SK-N-SH (cell line): ENCODE results near the gene DUS3L. TPM values are rescaled to one million over a fixed set of nuclear protein-coding genes. Genes with fewer than 3 reads are reported as not detected.
A peak's percentile ranks its signal among the peaks of the same experiment; 100 is the strongest.

Experiments
- CTCF ChIA-PET: fragments of 300-600, 350-600 bp; formaldehyde crosslinking; extraction: SDS; loops from one replicate; lab custom pipeline; 2021; lab: Yijun Ruan, JAX
- POLR2A ChIA-PET: fragments of 350-600 bp; sonication (Branson Sonifier 250); formaldehyde crosslinking; extraction: SDS; loops from one replicate; lab custom pipeline; 2020; ENCODE audit warnings: antibody characterized with exemption, inconsistent platforms; lab: Yijun Ruan, JAX
- DNase-seq: peaks from one replicate; pipeline ENCODE4 v3.0.0; 2012
- H2AFZ ChIP-seq: fragments of 200-600 bp; sonication (generic); 2 replicates; pipeline ENCODE4 v1.8.1; 2016; ENCODE audit warnings: antibody characterized with exemption, mild to moderate bottlenecking, low read depth
- H3F3A ChIP-seq: fragments of 200-600 bp; sonication (generic); replicated peaks from 2 replicates; pipeline ENCODE3; 2016; ENCODE audit warnings: antibody characterized with exemption, mild to moderate bottlenecking; ENCODE audit not compliant: insufficient read depth
- H3K27ac ChIP-seq, 2 experiments: fragments of 200-500 bp in 1 of 2; fragments of 200-600 bp in 1 of 2; sonication (Bioruptor generic) in 1 of 2; sonication (generic), shearing (Covaris generic) in 1 of 2; 2 replicates each; pipeline versions ENCODE4 v1.5.1 to v1.6.1; 2014 to 2016; ENCODE audit warnings: low read depth in 2 of 2, inconsistent platforms in 1 of 2, low read length in 1 of 2, mild to moderate bottlenecking in 1 of 2, mixed read lengths in 1 of 2
- H3K27me3 ChIP-seq: fragments of 200-600 bp; sonication (generic), shearing (Covaris generic); 2 replicates; pipeline ENCODE4 v1.6.1; 2016; ENCODE audit warnings: mixed run types; ENCODE audit not compliant: insufficient read depth
- H3K36me3 ChIP-seq, 2 experiments: fragments of 200-500 bp in 1 of 2; fragments of 200-600 bp in 1 of 2; sonication (Bioruptor generic) in 1 of 2; sonication (generic) in 1 of 2; replicated peaks in 1 of 2; 2 replicates each; pipeline versions ENCODE3 to v1.5.1; 2014 to 2016; ENCODE audit warnings: low read length in 1 of 2, mild to moderate bottlenecking in 1 of 2; ENCODE audit not compliant: insufficient read depth in 2 of 2, control insufficient read depth in 1 of 2
- H3K4me1 ChIP-seq, 2 experiments: fragments of 200-500 bp in 1 of 2; fragments of 200-600 bp in 1 of 2; sonication (Bioruptor generic) in 1 of 2; sonication (generic), shearing (Covaris generic) in 1 of 2; 2 replicates each; pipeline versions ENCODE4 v1.5.1 to v1.6.1; 2014 to 2016; ENCODE audit warnings: low read depth in 1 of 2, low read length in 1 of 2, mixed run types in 1 of 2; ENCODE audit not compliant: insufficient read depth in 2 of 2, control insufficient read depth in 1 of 2
- H3K4me2 ChIP-seq: fragments of 200-600 bp; sonication (generic), shearing (Covaris generic); 2 replicates; pipeline ENCODE4 v1.6.1; 2017; ENCODE audit warnings: mixed run types
- H3K4me3 ChIP-seq, 2 experiments: fragments of 200-500 bp in 1 of 2; fragments of 200-600 bp in 1 of 2; sonication (Bioruptor generic) in 1 of 2; sonication (generic), shearing (Covaris generic) in 1 of 2; 2 replicates each; pipeline versions ENCODE4 v1.5.1 to v1.8.1; 2014 to 2016; ENCODE audit warnings: low read depth in 2 of 2, inconsistent platforms in 1 of 2, low read length in 1 of 2, mild to moderate bottlenecking in 1 of 2, mixed read lengths in 1 of 2, moderate library complexity in 1 of 2
- H3K79me2 ChIP-seq: fragments of 200-600 bp; sonication (generic); 2 replicates; pipeline ENCODE4 v1.8.1; 2017; ENCODE audit warnings: mild to moderate bottlenecking; ENCODE audit not compliant: insufficient read depth
- H3K9ac ChIP-seq: fragments of 200-600 bp; sonication (generic); 2 replicates; pipeline ENCODE4 v1.6.1; 2017; ENCODE audit warnings: mixed run types
- H3K9me2 ChIP-seq: fragments of 200-600 bp; sonication (generic); 2 replicates; pipeline ENCODE4 v1.6.1; 2017; ENCODE audit warnings: mixed run types
- H3K9me3 ChIP-seq: fragments of 200-600 bp; sonication (generic); 2 replicates; pipeline ENCODE4 v1.6.1; 2017; ENCODE audit warnings: mixed run types, mild to moderate bottlenecking, moderate library complexity
- H4K20me1 ChIP-seq: fragments of 200-600 bp; sonication (generic); 2 replicates; pipeline ENCODE4 v1.6.1; 2017; ENCODE audit warnings: mild to moderate bottlenecking, mixed run types; ENCODE audit not compliant: insufficient read depth
- ELF1 ChIP-seq: IDR thresholded peaks from 2 replicates; pipeline ENCODE4 v1.4.0; 2012
- EZH2phosphoT487 ChIP-seq: fragments of 200-600 bp; sonication (generic); IDR thresholded peaks from 2 replicates; pipeline ENCODE4 v1.6.1; 2017; ENCODE audit warnings: low read depth, mixed run types, mild to moderate bottlenecking, antibody characterized with exemption, moderate library complexity, borderline replicate concordance
- FOSL2 ChIP-seq: IDR thresholded peaks from 2 replicates; pipeline ENCODE4 v1.4.0; 2012; ENCODE audit warnings: low read depth, mild to moderate bottlenecking, moderate library complexity, borderline replicate concordance
- FOXJ3 ChIP-seq: sonication (generic); formaldehyde crosslinking; IDR thresholded peaks from 2 replicates; pipeline ENCODE4 v1.5.1; 2020; ENCODE audit warnings: mild to moderate bottlenecking, missing genetic modification reagents
- FOXM1 ChIP-seq: IDR thresholded peaks from 2 replicates; pipeline ENCODE4 v1.4.0; 2012; ENCODE audit warnings: low read depth, mild to moderate bottlenecking
- GABPA ChIP-seq: IDR thresholded peaks from 2 replicates; pipeline ENCODE4 v1.4.0; 2012; ENCODE audit warnings: low read depth, mild to moderate bottlenecking
- JUND ChIP-seq: IDR thresholded peaks from 2 replicates; pipeline ENCODE4 v1.4.0; 2012
- MXI1 ChIP-seq: IDR thresholded peaks from 2 replicates; pipeline ENCODE4 v1.6.1; 2012; ENCODE audit warnings: mild to moderate bottlenecking, low read depth, low read length, improper control_type of control experiment
- NRF1 ChIP-seq: IDR thresholded peaks from 2 replicates; pipeline ENCODE4 v1.6.1; 2012; ENCODE audit warnings: low read depth, mild to moderate bottlenecking, low read length
- POLR2AphosphoS5 ChIP-seq: IDR thresholded peaks from 2 replicates; pipeline ENCODE4 v1.6.1; 2012; ENCODE audit warnings: low read depth, low read length
- RAD21 ChIP-seq: IDR thresholded peaks from 2 replicates; pipeline ENCODE4 v1.6.1; 2012; ENCODE audit warnings: mild to moderate bottlenecking, low read length
- RXRA ChIP-seq: IDR thresholded peaks from 2 replicates; pipeline ENCODE4 v1.4.0; 2012; ENCODE audit warnings: low read depth, mild to moderate bottlenecking, borderline replicate concordance
- SIN3A ChIP-seq: IDR thresholded peaks from 2 replicates; pipeline ENCODE4 v1.6.1; 2012; ENCODE audit warnings: low read depth, mild to moderate bottlenecking, low read length, moderate library complexity, borderline replicate concordance
- SMC3 ChIP-seq: IDR thresholded peaks from 2 replicates; pipeline ENCODE4 v1.6.1; 2012; ENCODE audit warnings: low read depth, low read length, improper control_type of control experiment
- TAF1 ChIP-seq: IDR thresholded peaks from 2 replicates; pipeline ENCODE4 v1.6.1; 2012; ENCODE audit warnings: low read depth, mild to moderate bottlenecking, low read length, moderate library complexity, borderline replicate concordance
- TCF12 ChIP-seq: IDR thresholded peaks from 2 replicates; pipeline ENCODE4 v1.4.0; 2012
- USF2 ChIP-seq: fragments of 150-350 bp; IDR thresholded peaks from 2 replicates; pipeline ENCODE4 v1.6.1; 2017; ENCODE audit warnings: antibody characterized with exemption, low read length, low read depth, borderline replicate concordance
- ZBTB33 ChIP-seq: IDR thresholded peaks from 2 replicates; pipeline ENCODE4 v1.4.0; 2012; ENCODE audit warnings: low read depth, borderline replicate concordance
- WGBS: methylation state at CpG from one replicate; pipeline ENCODE4 v1.1.6; 2017; ENCODE audit warnings: low lambda C conversion rate; 5-methylcytosine and 5-hydroxymethylcytosine counted together
- polyA plus RNA-seq, 3 experiments: library from polyadenylated mRNA; depleted of rRNA; stranded (reverse); fragments of >200 nt; gene quantifications; 2 replicates each; pipeline ENCODE4 v1.2.3, GENCODE V29; 2012
- TF ChIP-seq, protein P1 (sequence below): fragments of 200-600 bp; sonication (generic); IDR thresholded peaks from 2 replicates; pipeline ENCODE4 v1.6.1; 2017; ENCODE audit warnings: antibody characterized with exemption, mild to moderate bottlenecking, moderate library complexity

DUS3L gene
- polyA plus RNA-seq, 1 of the 3 experiments (the other 2 are of a cell fraction): 44.0 TPM

DNA sequence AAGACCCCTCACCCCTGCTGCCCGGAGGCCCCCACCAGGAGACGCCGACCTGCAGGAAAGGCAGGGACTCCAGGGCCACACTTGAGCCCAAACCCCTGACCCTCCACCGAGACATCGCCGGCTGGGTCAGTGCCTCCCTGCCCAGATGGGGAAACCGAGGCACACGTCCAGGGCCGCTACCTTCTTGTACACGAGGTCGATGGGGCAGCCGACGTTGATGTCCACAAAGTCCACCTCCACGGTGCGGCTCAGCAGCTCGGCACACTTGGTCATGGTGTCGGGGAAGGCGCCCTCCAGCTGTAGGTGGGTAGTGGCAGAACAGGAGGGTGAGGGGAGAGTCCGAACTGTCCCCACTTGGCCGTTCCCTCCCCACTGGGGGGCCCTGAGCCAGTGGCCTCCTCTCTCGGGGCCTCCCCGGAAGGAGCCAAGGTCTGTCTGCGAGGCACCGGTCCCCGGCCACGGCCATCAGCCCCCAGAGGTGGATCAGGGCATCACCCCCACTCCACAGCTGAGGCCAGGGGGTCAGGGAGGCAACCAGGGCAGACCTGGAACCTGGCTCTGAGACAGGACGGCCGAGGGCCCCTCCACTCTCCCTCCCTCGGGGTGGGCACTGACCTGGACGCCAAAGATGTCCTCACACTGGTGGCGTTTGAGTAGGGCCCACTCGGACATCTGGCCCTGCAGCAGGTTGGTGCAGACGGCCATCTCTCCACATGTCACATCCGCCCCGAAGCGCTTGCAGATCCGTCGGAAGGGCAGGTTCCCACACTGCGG is 3.4 kb downstream of the DUS3L start:
- Histone ChIP-seq H3K36me3 (peaks cover 0 to 47% of the 10 kb centered on the region in 2 experiments), H3K4me3 (no peak overlapping the region), H3K79me2 (peaks cover 8% of the 10 kb centered on the region; the same call in 1 of the 2 replicates), H3K9me2 (no peaks in the 10 kb centered on the region), H3K4me1 (peaks cover 0 to 8% of the 10 kb centered on the region in 2 experiments; a peak in 1 of 4 replicates), H3K27me3 (no peaks in the 10 kb centered on the region), H2AFZ (no peak overlapping the region), H3K4me2 (no peak overlapping the region), H3K27ac (no peak overlapping the region), H4K20me1 (0 out of 2 replicates have a peak, but pooled peaks cover 5% of the 10 kb centered on the region), H3K9me3 (no peaks in the 10 kb centered on the region), H3K9ac (no peak overlapping the region), H3F3A (no peaks in the 10 kb centered on the region)
- CTCF ChIA-PET: interaction anchor here (1.4 to 1.6 kb wide), 2 partner anchors 13 to 17 kb away, joined by 5 read pairs; partner anchors contain the start of gene NRTN
- 95% methylated on average over 16 of the region's 39 CpGs for WGBS
- TF ChIP-seq MXI1 (no peak), SMC3 (no peak), ZBTB33 (no peak), SIN3A (no peak), FOXM1 (no peak), TCF12 (no peak), EZH2phosphoT487 (no peak), TAF1 (no peak), JUND (no peak), GABPA (no peak), FOSL2 (no peak), NRF1 (no peak), FOXJ3 (CRISPR knock-in tag) (no peak), RXRA (no peak), USF2 (no peak), RAD21 (no peak), ELF1 (no peak), POLR2AphosphoS5 (no peak)
- TF ChIP-seq, protein P1, sequence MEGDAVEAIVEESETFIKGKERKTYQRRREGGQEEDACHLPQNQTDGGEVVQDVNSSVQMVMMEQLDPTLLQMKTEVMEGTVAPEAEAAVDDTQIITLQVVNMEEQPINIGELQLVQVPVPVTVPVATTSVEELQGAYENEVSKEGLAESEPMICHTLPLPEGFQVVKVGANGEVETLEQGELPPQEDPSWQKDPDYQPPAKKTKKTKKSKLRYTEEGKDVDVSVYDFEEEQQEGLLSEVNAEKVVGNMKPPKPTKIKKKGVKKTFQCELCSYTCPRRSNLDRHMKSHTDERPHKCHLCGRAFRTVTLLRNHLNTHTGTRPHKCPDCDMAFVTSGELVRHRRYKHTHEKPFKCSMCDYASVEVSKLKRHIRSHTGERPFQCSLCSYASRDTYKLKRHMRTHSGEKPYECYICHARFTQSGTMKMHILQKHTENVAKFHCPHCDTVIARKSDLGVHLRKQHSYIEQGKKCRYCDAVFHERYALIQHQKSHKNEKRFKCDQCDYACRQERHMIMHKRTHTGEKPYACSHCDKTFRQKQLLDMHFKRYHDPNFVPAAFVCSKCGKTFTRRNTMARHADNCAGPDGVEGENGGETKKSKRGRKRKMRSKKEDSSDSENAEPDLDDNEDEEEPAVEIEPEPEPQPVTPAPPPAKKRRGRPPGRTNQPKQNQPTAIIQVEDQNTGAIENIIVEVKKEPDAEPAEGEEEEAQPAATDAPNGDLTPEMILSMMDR: no peak
- peak; percentile 27 for DNase-seq
- POLR2A ChIA-PET: no interaction called here
